CD4-positive, alpha-beta T cell treated with Interleukin-6 at 100 ng/mL for 8 hours (primary cell): ENCODE data around the gene EMSY.
"Not testable (repeated sequence)": the region's sequence is repeated elsewhere in the genome, so short reads cannot be mapped to it uniquely, and the experiment has no call there.

ENCODE experiments used
- DNase-seq: peaks from one replicate; pipeline ENCODE4 v3.0.0-alpha.2; 2020; ENCODE audit warnings: mixed read lengths, low spot score

Gene EMSY

DNA sequence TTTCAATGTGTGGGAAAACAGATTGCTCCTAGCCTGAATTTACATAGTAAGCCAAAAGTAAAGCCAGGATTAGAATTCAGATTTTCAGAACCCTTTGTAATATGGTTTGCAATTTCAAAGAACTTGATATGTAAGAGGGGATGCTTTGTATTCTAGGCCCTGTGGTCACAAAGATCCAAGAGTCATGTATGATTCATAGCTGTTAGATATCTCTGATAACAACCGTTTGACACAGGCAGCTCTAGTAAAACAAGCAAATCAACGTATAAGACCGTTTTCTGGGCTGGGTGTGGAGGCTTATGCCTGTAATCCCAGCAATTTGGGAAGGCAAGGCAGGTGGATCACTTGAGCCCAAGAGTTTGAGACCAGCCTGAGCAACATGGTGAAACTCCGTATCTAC, 79.6 kb downstream of the EMSY start:
- no peak for DNase-seq

DNA sequence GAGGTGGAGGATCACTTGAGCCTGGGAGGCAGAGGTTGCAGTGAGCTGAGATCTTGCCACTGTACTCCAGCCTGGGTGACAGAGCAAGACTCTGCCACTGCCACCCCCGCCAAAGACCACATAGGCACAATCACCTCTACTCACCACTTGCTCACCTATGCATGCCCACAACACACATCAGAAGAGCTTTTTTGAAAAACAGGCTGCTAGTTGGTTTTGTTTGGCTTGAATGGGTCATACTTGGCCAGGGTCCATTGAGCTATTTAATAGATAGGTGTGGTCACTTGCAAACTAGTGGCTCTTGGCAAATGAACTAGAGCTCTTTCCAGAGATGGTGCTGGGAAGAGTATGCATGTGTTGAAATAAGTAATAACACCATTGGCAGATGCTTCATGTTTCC, 80.1 kb downstream of the EMSY start:
- no peak for DNase-seq

DNA sequence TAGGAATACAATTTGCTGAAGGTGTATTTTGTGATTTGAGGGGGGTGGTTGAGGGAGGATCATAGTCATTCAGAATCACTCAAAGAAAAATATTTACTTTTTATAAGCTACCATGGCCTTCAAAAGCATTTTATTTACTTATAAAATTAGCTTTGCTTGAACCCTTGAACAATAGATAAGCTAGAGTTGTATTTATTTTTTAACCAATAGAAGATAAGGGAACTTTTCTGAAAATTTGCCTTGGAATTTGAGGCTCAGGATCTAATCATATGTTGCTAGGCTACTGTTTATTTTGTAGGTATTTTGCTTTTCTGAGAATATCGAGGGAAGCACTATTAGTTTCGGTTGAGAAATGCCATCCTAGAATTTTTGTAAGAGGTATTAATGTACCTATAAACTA, 82.1 kb downstream of the EMSY start:
- DNase-seq = no peak

DNA sequence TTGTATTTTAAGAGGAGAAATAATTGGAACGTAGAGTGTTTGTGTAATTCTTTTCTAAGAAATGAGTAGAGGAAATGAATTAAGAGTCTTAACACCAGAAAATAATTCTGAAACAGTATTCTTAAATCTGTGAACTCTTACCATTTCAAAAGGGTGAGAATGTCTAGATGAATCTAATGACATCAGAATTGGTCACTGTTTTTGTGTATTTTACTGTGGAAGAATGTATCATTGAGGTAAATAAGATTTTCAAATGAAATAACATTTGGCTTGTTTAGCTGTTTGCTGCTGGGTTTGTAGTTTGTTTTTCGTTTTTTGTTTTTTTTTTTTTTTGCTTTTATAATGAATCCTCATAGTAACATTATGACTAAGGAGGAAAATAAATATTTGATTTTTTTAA, 97.6 kb downstream of the EMSY start:
- no peak for DNase-seq

DNA sequence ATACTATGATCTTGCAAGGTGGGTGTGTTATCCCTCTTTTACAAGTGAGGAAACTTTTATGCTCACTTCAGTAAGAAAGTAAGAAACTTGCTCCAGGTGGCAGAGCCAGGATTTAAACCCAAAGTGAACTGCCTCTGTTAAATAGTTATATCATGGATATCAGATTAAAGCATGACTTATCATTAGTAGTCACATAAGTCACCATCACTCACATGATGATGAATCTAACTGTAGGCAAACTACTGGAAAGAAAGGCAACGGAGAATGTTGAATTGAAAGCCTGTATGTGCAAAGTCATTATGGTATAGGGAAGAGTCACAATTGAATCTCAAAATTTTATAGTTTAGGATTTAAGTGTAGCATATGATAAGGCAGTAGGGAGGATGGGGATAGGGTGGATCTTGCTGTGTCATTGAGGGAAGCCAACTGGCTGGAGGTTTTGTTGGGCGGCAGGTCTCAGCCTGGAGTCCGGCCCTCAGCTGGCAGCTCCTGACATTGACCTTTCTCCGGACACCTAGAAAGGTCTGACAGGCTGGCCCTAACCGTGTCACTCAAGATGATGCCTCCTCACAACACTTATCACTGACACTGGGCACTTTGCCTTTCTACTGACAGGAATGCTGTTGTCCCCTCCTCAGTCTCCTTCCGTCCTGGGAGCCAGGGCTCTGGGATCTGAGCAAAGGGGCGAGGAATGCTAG, 98.3 kb downstream of the EMSY start:
- no peak for DNase-seq

DNA sequence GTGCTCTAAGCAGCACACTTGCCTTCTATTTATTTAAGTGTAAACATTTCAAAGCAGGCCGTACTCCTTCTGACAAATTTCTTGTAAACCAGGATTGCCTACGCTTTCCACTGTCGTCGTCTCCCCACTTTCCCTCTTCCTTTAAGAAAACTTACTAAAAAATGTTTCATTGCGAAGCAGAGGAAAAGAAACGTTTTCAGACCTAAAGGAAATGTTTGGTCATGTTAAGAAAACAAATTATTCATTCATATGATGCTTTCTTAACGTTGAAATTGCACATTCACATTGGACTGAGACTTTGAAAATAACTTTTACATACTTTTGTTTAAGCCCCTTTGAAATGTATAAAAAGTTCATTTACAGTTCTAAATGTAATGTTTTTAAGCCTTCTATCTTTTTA, 106.0 kb downstream of the EMSY start:
- no peak for DNase-seq

DNA sequence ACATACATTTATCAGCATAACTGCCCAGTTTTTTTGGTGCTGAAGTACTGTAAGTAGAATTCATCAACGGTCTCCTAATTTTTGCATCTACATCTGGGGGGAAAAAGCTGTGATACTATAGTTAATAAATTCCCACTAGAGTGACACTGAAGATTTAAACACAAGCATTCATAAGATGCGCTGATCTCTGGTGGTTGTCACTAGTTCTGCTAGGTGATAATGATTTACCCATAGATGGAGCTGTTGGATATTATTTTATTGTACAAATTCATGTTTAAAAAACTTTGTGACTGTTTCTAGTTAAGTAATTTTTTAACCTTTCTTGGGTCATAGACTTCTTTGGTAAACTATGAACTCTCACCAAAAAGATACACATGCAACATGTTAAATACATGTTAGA, 106.6 kb downstream of the EMSY start:
- DNase-seq = no peak

DNA sequence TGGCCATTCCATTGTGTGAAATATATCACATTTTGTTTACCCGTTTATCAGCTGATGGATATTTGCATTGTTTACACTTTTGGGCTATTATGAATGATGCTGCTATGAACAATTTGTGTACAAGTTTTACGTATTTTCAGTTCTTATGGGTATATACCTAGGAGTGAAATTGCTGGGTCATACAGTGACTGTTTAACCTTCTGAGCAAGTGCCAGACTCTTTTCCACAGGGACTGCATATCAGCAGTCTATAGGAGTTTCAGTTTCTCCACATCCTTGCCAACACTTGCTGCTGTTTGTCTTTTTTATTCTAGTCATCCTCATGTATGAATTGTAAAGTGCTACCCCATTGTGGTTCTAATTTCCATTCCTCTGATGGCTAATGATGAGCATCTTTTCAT, 108.2 kb downstream of the EMSY start:
- DNase-seq = no peak

DNA sequence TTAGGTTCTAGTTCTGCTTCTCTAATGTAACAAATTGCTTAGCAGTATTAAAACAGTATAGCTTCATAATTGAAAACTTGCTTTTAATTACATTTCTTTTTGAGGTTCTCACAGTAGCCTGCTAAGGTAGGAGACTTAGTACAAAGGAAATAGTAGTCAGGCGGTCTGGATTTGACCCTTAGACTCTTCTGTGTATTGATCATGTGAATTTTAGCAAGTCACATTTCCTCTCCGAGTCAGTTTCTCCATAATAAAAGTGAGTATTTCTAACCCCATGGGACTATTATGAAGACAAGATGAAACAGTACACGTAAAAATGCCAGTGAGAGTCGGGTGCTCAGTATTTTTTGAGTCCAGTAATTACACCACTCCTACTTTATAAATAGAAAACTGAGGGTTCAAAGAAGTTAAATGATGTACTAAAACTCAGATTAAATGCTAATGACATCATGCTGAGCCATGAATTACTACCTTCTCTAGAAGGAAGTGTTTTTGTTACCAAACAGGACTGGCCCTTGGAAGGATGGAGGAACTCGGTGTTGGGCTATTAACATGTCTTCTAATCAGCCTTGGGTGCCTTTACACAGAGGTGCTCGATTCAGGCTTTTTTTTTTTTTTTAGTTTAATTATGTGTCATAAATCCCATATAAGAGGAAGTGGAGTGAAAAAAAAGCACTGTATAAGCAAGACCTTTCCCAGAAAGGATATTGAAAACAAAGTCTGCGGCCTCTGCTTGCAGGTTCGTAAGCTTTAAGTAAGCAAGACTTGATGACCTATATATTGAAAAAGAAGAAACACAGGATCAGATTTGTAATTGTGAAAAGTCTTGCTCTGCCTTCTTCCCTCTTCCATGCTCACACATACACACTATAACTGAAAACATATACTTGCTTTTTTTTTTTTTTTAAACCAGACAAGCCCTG, 109.0 kb downstream of the EMSY start:
- DNase-seq = no peak

DNA sequence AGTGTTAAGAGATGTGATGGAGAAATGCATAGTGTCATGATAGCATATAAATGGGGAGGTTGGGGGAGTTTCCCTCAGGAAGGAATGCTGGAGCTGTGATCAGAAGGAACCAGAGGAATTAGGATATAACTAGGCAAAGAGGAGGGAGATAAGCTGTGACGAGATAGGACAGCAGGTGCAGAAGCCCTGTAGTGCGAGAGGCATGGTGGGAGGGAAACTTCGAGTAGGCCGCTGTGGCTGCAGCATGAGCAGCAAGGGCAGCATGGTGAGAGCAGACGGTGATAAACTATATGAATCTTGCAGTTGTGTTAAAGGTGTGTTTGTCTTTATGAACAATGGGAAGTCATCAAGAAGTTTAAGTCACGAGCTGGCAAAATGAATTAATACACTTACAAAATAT, 109.9 kb downstream of the EMSY start:
- no peak for DNase-seq

DNA sequence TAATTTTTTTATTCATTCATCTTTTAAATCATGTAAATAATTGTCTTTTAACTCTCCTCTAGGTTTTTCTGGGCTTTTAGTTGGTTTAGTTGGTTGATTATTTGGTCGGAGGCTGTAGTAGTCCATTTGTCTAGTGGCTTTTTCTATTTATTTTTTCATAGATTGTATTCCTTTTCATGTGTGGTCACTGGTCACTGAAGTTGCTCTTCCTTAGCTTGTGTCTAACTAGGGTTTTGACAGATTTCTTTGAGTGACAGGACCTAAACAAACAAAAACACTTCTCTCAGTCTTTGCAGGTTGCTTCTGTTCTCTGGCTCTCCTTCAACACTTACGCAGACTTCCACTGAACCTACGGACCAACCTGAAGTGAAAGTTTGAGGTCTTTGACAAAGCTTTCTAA, 112.6 kb downstream of the EMSY start:
- no peak for DNase-seq

DNA sequence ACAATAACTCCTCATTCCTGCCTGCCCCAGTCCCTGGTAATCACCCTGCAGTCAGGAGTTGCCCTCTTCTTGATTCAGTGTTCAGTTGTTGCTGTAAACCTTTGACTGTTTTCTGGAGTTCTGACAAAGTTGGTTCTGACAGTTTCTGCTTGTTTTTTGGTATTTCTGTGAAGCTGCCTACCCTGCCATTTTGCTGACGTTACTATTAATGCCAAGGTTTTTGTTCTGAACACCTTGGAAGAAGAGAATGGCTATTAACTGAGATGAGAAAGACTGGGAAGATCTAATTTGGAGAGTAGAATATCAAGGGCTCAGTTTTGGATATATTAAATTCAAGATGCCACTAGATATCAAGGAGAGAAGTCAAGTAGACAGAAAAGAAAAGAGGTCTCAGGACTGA, 113.7 kb downstream of the EMSY start:
- DNase-seq = no peak

DNA sequence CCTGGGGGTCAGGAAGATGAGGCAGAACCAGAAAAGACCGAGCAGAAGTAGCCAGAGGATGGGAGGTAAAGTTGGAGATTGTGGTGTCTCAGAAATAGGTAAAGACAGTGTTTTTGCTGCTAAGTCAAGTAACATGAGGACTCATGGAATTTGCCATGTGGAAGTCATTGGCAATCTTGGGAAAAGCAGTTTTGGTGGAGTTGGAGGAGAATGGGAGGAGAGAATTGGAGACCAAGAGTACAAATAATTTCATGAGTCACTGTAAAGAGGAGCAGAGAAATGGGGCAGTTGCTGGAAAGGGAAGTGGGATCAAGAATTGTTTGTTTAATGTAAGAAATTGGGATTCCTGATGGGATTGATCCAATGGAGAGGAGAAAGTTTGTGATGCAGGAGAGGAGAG, 114.1 kb downstream of the EMSY start:
- DNase-seq = no peak

DNA sequence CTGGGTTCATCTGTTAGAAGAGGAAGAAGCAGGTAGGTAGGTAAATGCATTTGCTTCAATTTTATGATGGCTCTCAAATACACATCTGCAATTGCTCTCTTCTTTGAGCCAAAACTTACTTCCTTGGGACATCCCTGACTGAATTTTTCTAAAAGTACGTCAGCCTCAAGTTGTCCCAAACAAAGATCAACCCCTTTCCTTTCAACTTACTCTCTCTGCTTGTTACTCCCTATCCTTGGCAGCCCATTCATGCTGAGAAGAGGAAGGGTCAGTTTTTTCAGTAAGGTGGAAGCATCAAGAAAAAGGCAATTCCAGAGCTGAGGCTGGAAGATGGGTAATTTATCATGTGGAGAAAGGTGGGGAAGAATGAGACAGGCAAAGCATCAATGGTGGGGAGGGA, 114.5 kb downstream of the EMSY start:
- no peak for DNase-seq

DNA sequence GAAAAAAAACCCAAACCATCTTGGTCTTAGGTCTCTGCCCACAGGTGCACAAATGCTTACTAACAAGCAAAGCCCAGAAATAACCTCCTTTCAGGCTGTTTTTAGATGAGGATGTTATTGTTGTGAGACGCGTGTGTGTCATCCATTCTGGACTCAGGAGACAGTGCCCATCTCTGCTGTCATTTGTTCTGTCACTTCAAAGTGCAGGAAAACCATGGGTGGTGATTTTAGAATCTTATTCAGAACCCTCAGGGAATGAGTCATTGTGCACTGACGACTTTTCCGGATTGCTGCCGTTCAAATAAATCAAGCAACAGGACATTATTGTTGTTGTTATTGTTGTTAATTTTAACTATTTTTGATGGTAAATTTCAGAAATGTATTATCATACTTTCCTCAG, 115.4 kb downstream of the EMSY start:
- DNase-seq = peak; percentile 56

DNA sequence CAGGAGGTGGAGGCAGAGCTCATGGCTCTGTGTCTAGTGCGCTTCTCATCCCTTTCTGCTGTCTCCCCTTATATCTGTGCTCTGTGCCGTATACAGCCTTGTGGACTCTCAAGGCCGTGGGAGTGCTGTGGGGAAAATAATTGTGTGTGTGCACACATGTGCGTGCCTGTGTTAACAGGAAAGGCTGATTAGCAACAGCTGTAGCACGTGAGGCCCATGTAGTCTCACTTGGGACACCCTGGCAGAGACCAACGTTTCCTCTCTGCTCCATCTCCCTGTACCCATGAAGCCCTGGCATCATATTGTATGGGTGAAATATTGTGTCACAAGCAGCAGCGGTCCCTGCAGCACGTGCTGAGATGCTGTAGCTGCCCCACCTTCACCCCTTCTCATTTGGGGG, 116.4 kb downstream of the EMSY start:
- DNase-seq = no peak

DNA sequence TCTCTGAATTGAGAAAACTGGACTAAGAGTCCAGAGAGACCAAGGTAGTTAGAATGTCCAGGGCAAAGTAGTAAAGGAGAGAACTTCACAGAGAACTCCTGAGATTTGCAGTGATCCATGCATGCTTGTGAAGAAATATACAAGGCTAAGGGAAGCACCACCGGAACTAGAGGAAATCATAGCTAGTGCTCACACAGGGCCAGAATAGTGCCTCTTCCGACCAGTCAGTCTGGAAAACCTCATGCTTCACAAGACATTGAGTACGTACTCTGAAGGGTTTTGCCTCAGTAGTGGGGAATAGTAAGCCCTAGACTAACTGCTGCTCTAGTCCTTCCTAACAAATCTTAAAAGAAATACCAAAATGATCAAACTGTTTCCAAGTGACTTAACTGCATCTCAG, 117.7 kb downstream of the EMSY start:
- no peak for DNase-seq

DNA sequence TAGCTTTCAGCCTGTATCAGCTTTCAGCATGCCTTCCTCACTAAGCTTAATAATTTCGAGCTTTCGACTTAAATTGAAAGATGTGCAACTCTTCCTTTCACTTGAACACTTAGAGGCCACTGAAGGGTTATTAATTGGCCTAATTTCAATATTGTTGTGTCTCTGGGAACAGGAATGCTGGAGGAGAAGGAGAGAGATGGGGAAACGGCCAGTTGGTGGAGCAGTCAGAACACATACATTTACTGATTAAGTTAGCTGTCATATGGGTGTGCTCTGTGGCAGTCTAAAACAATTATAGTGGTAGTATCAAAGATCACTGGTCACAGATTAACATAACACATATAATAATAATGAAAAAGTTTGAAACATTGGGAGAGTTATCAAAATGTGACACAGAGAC, 119.5 kb downstream of the EMSY start:
- no peak for DNase-seq

DNA sequence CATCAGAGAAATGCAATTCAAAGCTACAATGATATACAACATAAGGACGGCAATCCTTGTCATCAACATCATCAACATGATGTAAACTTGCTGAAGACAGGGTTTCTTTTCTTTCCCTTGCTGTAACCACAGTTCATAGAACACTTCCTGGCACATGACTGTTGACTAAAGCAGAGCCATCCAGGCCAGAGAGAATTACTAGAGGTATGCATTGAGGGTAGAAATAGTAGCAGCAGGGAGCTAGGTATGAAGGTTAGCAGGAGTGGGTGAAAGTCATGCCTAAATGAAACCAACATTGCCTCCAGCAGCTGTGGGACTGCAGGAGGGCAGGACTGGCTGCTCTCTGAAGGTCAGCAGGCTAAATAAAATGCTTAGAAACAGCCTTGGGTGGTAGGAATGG, 122.0 kb downstream of the EMSY start:
- DNase-seq = no peak

DNA sequence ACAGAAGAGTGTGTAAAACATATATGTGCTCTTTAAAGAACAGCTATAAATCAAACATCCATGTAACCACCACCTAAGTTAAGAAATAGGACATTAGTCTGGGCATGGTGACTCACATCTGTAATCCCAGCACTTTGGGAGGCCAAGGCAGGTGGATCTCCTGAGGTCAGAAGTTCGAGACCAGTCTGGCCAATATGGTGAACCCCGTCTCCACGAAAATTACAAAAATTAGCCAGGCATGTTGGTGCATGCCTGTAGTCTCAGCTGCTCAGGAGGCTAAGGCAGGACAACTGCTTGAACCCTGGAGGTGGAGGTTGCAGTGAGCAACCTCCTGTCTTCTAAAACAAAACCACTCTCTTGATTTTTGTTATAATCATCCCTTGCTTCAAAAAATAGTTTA, 122.4 kb downstream of the EMSY start:
- no peak for DNase-seq

DNA sequence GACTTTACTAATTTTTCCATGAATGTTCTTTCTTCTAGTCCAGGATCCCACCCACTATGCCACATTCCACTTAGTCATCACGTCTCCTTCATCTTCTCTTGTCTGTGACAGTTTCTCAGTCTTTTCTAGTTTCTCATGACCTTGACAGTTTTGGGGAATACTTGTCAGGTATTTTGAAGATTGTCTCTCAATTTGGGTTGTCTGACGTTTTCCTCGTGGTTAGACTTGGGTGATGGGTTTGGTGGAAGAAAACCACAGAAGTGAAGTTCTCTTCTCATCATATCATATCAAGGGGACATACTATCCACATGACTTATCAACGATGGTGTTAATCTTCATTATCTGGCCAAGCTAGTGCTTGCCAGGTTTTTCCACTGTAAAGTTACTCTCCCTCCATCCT, 123.3 kb downstream of the EMSY start:
- DNase-seq = no peak

DNA sequence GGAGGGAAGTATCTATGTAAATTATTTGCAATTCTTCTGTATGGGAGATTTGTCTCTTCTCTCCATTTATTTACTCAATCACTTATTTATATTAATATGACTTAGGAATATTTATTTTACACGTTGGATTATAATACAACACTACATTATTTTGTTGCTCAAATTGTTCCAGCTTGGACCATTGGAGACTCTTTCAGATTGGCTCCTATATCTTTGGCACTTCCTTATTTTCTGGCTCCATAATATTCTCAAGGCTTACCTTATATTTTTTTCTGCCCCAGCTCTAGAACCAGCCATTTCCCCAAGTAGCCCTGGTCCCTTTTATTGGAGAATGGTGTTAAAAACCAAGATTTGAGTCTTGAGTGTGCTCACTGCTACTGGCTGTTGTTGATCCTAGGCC, 123.8 kb downstream of the EMSY start:
- DNase-seq = no peak

DNA sequence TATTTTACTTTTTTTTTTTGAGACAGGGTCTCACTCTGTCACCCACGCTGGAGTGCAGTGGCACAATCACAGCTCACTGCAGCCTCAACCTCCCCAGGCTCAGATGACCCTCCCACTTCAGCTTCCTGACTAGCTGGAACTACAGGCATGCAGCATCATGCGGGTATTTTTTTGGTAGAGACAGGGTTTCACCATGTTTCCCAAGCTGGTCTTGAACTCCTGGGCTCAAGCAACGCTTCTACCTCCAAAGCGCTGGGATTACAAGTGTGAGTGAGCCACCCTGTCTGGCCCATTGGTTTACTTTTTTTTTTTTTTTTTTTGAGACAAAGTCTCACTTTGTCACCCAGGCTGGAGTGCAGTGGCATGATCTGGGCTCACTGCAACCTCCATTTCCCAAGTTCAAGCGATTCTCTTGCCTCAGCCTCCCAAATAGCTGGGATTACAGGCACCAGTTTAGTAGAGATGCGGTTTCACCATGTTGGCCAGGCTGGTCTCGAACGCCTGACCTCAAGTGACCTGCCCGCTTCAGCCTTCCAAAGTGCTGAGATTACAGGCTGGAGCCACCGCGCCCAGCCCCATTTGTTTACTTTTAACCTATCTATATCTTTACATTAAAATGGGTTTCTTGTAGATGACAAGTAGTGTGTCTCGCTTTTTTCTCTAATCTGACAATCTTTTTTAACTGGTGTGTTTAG, 127.5 kb downstream of the EMSY start:
- not testable (repeated sequence) for DNase-seq
